Renal cortical epithelial cell (primary cell): ENCODE data around the gene YAP1. TPM values are rescaled to one million over a fixed set of nuclear protein-coding genes. Genes with fewer than 3 reads are reported as not detected.
A peak's percentile ranks its signal among the peaks of the same experiment; 100 is the strongest.

ENCODE experiments used
- DNase-seq: peaks from one replicate; pipeline ENCODE4 v3.0.0-alpha.2; 2011; ENCODE audit warnings: low read depth
- total RNA-seq: library from RNA; depleted of rRNA; stranded (reverse); fragments of >200 nt; gene quantifications from 2 replicates; pipeline ENCODE4 v1.2.3, GENCODE V29; 2014

YAP1 gene
- total RNA-seq, 1 donor from 2014 or later = 219 TPM

DNA sequence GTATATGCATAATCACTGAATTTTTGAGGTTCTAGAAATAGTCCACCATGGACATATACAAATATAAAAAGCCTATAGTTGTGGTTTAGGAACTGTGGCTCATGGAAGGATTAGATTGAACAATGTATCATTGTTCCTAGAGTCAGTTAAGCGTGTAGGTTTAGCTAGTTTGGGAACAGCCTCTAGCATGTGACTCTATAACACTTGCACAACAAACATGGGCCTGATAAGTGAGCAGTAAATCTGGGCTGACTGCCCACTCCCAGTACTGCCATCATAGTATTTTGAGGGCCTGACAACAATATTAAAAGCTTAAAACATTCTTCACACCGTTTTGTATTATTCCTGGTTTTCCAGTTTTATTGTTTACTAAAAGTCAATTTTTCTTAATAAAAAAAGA is 47.0 kb downstream of the YAP1 start:
- DNase-seq = peak; percentile 92

DNA sequence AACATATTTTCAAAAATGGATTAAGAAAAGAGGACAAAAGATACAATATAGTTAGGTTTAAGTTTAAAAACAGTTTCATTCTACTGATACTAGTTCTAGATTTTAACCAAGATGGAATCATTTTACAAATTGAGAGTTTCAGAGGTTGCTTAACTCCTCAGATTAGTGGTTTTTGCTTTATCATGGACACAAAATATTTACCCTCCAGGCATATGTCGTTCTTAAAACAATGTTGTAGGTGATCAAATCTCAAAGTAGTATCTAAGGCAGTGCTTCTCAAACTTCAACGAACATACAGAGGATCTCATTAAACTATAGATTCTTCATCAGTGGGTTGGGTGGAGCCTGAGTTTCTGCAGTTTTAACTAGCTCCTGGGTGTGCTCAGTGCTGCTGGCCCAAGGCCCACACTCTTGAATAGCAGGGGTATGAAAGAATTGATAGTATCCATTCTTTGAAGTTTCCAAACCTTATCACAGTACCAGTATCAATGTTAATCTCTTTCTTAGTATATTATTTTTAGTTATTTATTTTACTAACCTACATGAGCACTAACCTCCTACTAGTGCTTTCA is 48.0 kb downstream of the YAP1 start:
- no peak for DNase-seq

DNA sequence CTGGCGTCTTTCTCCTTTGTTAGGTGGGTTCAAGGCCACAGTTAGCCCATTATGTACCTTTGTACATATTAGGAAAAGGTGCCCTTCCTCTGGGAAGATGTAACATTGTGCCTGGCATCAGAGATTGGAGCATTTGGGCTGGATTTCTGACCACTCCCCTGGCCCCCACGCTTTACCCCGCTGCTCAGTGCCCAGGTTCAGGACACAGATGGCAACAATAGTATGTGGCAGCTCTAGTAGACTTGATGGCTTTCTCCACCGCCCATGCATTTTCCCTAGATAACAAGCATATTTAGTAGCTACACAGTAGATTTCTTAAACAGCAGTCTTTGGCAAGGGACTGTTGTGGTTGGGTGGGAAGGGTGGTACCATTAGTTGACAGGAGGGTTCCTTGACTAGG is 53.1 kb downstream of the YAP1 start:
- DNase-seq = no peak

DNA sequence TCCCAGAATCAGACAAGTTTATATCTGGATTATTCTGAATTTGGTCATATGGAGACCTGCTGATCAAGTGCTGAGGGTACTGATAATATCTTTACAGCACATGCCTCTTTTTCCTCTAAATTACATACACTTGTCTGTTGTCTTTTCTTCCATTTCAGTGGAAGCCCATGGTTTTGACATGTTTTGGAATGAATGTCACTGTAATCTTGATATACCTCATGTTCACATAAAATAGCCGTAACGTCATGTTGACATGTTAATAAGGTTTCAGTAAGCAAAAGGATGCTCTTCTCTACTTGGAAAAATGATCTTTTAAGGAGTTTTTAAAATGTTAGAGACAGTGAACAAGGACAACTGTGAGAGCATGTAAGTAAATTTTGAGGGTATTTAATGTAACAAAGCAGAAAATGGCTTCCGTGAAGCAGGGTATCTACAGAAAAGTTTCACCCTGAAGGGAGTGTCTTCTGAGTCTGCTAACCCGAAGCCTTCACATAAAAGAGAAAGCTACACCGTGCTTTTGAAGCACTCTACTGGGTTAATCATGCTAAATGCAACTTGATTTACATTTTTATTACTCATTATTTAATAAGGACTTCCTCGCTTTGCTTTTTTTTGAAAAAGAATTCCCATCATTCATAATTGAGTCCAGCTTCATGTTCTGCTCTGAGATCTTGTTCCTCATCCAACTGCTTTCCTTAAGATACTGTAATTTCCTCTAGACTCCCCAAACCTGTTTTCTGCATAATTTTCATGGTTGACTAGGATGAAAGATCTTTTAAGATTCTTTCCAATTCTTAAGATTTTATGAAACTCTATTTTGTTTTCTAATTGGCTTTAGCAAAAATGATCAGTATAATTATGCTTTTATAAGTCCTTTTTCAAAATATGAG is 56.2 kb downstream of the YAP1 start:
- no peak for DNase-seq

GRCh38 chr11:102168481-102168880 is 58.2 kb downstream of the YAP1 start:
- DNase-seq = peak; percentile 76

DNA sequence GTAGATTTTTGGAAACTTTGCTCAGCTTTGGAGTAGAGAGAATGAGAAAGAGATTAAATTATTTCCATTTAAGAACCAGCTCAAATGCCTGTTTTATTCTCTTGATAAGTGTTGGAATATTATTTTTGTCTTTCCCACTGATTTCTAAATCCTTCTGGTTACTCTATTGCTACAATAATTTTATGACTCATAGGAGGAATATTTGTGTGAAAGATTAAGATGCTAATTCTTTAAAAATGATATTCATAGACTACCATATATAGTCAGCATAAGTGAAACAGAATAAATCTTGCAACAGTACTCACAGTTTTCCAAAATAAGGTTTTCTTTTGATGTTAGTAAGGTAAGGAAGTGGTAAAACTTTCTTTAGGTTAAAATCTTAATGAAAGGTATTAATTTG is 60.9 kb downstream of the YAP1 start:
- DNase-seq = peak; percentile 45

GRCh38 chr11:102172127-102172848 is 62.0 kb downstream of the YAP1 start:
- no peak for DNase-seq

DNA sequence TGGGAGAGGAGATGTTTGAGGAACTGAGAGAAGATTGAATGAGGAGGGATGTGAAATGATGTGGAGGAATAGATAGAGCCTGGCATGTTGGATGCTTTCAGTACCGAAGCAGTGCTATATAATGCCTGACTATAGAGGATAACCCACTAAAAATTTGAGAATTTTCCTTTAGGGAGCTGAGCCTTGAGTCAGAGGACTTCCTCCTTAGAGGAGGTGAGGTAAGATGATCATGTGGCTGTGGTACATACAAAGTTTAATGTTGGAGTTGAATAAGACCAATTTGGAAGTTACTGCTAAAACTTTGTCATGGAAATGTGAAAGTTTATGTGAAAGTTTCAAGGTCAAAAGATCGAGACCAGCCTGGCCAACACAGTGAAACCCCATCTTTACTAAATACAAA is 66.9 kb downstream of the YAP1 start:
- peak; percentile 16 for DNase-seq

DNA sequence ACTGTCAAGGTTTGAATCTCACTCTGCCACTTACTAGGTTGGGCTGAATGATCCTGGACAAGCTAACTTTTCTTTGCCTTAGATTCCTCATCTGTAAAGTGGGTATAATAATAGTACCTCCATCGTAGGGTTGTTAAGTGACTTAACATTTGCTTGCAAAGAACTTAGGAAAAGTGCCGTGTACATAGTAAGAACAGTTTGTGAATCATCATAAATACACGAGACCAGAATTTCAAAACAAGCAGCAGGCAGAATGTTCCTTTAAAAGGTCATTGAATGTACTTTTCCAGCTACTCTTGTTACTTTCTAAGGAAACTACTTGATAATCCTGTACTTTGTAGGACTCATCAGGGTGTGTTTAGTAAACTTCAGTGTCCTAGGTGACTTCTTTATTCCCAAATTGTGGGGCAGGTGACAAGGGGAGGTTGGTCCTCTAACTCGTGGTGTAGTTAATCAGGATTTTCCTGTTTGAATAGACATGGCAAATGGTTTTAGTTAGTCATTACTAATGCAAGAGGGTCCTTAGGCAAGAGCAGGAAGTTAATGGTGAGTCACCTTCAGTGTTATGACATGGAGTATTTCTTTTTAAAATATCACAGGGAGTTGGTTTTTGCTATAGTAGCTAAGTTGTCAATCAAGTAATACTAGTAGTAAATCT is 67.9 kb downstream of the YAP1 start:
- DNase-seq = peak; percentile 99

DNA sequence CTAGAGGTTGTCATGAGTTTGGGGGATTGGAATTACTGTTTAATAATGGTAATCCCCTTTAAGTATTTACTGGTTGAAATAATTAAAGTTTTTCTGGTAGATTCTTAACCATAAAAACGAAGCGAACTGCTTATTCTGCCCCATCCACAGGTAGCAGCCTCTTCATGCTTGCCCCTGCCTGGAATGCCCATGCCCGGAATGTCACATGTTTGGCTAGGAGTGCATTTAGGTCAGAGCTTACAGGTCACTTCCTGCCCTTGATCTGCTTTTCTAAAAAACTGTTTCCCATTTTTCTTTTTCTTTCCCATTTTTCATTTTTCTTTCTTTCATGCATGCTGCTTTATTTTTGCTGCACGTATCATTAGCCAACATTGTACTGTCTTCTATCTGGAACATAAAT is 69.1 kb downstream of the YAP1 start:
- no peak for DNase-seq

DNA sequence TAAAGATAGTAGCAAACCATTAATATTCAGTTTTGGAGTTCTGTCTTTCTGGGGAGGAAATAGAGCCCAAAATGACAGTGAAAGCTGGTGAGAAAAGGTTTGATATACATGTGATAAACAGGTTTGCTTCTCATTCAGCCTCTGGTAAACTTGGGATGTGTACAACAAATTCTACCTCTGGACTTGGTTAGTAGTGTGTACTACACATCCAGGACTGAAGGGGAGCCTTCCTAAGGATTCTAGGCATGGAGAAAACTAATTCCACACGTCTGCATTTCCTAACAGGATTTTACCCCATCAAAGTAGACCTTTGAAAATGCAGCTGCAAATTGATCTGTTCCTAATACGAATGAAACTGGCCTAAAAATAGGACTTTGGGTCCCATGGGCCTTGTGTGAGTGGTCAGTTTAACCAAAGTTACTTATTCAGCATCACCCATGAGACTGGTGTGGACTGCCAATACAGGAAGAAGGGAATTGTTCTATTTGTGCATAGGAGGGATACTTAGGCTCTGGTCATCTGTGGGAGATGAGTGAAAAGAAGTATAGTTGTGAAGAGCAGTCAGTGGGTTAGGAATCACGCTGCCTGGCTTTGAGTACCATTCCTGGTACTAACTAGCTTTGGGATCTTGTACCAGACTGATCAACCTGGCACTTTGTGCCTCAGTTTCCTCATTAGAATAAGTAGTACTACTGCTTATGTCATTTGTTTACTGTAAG is 74.2 kb downstream of the YAP1 start:
- DNase-seq = no peak

- DNase-seq = peak; percentile 25
Measured at GRCh38 chr11:102186551-102187191, 76.4 kb downstream of the YAP1 start.

GRCh38 chr11:102187416-102188151 is 77.3 kb downstream of the YAP1 start:
- no peak for DNase-seq

DNA sequence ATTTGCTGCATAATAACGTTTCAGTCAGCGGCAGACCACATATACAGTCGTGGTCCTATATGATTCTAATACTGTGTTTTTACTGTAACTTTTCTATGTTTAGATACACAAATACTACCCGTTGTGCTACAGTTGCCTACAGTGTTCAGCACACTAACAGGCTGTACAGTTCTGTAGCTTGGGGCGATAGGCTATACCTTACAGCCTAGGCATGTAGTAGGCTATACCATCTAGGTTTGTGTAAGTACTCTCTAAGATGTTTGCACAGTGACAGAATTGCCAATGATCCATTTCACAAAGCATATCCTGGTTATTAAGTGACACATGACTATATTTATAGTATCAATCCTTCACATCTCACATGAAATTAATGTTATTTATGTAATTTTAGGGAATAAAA is 78.2 kb downstream of the YAP1 start:
- no peak for DNase-seq

DNA sequence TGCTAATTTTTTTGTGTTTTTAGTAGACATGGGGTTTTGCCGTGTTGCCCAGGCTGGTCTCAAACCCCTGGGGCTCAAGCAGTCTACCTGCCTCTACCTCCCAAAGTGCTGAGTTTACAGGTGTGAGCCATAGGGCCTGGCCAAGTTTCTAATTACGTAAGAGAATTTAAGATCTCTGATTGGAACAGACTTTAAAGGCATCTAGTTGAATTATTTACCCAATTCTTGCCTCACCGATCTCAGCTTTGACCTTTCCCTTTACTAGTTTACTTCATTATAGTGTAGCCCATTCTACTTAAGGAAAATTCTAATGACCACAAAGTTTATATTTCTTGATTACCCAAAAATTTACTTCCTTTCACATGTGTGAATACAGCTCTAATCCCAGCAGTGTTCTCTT is 81.6 kb downstream of the YAP1 start:
- DNase-seq = peak; percentile 55

DNA sequence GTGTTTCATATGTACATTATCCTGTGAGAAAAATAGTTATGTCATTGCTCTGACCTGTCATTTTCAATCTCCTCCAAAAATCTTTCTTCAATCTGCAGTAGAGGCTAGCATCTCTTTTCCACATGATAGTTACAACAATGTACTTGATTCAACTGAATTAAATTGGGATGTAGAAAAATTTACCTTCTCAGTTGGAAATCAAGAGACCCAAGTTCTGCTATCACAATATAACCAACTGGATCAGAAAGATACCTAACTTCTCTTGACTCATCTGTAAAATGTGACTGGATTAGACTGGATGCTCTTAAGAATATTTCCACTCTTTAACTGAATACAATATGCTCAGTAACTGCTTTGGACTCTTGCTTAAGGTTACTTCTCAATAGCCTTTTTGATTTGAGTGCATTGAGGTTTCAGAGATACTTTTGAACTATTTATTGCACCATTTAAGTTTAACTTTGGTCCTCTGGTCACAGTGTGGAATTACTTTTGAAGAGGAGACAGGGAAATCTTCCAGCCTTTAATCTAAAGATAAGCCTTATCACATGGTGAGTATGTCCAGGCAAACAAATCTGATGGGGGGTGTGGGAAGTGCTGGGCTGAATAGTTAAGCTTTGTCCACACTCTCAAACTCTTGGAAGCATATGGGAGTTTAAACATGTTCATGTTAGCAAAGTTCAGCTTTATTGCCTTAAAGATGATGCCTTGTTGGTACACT is 82.3 kb downstream of the YAP1 start:
- DNase-seq = no peak

- no peak for DNase-seq
Measured at GRCh38 chr11:102194257-102194656, 84.0 kb downstream of the YAP1 start.

DNA sequence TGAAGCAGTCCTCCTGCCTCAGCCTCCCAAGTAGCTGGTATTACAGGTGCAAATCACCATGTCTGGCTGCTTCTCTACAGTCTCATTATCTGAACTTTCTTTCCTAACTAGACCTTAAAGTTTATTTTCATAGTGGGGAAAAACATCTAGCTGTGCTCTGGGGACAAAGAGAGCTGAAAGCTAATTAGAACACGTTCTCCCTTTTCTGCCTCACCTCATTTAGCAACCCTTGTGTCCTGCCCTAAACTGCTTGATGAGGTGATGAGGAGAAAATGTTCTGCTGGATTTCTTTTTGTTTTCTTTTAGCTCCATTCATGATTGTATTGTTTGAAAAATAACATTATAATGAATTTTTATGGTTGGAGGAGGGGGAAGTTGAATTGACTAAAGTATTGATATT is 84.7 kb downstream of the YAP1 start:
- no peak for DNase-seq

GRCh38 chr11:102196351-102196750 is 86.1 kb downstream of the YAP1 start:
- DNase-seq = no peak

DNA sequence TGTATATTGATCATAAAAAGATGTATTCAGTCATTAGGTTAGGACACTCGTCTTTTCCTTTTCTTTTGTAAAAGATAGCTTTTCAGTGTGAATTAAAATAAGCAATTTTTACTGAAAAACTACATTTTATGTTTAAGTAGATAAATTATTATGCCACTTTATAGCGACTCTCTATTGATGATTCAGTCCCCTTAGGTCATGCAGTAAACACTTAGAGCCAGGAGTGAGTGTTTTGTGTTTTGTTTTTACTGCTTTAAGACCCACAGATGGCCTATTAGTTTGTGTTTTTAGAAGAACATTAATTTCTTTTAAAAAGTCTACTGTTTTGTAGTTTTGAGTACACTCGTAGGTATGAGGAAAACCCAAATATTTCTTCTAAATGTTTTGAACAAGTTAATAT is 86.6 kb downstream of the YAP1 start:
- peak; percentile 59 for DNase-seq
